Activated naive CD4-positive, alpha-beta T cell treated with anti-CD3 and anti-CD28 coated beads, Interleukin-2, amount 50 U/mL, for 24 hours (primary cell): ENCODE data around the gene MGAT3.
A peak's percentile ranks its signal among the peaks of the same experiment; 100 is the strongest.

ENCODE experiments used
- H3K27ac Mint-ChIP-seq: one replicate; pipeline ENCODE4 v1.8.0; 2021; ENCODE audit warnings: mild to moderate bottlenecking, mixed read lengths
- H3K27me3 Mint-ChIP-seq: one replicate; pipeline ENCODE4 v1.8.0; 2021; ENCODE audit warnings: mixed read lengths
- H3K36me3 Mint-ChIP-seq: one replicate; pipeline ENCODE4 v1.8.0; 2021; ENCODE audit warnings: mixed read lengths
- H3K4me1 Mint-ChIP-seq: one replicate; pipeline ENCODE4 v1.8.0; 2021; ENCODE audit warnings: mixed read lengths
- H3K4me3 Mint-ChIP-seq: one replicate; pipeline ENCODE4 v1.8.0; 2021; ENCODE audit warnings: mild to moderate bottlenecking, mixed read lengths
- H3K9me3 Mint-ChIP-seq: one replicate; pipeline ENCODE4 v1.8.0; 2021; ENCODE audit warnings: mixed read lengths

Gene MGAT3

DNA sequence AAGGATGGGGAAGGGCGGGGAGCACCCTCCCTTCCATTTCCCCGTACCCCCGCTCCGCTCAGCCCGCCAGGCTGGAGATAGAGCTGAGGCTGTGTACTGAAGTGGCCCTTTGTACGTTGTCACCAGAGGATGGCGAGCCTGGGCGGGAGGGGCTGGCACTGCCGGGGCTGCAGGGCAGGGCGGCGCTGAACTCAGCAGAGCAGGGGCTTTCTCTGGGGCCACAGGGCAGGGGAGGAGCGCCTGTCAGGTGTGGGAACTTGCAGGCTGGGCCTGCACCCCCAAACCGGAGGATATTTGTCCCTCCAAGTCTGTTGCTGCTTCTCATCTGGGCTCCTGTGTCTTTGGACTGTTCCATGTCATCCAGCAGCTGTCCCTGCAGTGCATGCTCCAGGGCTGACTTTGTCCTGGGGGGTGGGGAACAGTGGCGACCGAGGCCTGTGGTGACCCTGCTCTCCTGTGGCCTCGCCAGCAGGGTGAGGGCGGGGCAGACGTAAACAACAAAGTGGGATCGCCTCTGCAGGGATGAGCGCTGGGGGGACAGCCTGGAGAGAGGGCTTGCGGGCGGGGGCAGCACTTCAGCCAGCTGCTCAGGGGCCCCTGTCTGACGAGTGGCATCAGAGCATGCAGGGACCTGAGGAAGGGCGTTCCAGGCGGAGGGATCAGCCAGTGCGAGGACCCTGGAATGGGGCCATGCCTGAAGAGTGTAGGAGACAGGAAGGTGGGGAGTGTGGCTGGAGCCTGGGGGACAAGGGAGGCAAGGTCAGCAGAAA is 13.1 kb downstream of the MGAT3 start:
- H3K36me3 Mint-ChIP-seq, result no peaks in the 10 kb centered on the region
- no peaks in the 10 kb centered on the region for H3K9me3 Mint-ChIP-seq
- no peak overlapping the region for H3K4me3 Mint-ChIP-seq
- peak overlapping the region; percentile 35 for H3K27ac Mint-ChIP-seq
- no peaks in the 10 kb centered on the region for H3K27me3 Mint-ChIP-seq
- peaks cover 16% of the 10 kb centered on the region for H3K4me1 Mint-ChIP-seq

- Mint-ChIP-seq H3K27ac (no peak overlapping the region), H3K9me3 (no peaks in the 10 kb centered on the region), H3K27me3 (no peaks in the 10 kb centered on the region), H3K36me3 (no peaks in the 10 kb centered on the region), H3K4me1 (peaks cover 16% of the 10 kb centered on the region), H3K4me3 (no peak overlapping the region)
Measured at GRCh38 chr22:39470451-39471291, 13.9 kb downstream of the MGAT3 start.

DNA sequence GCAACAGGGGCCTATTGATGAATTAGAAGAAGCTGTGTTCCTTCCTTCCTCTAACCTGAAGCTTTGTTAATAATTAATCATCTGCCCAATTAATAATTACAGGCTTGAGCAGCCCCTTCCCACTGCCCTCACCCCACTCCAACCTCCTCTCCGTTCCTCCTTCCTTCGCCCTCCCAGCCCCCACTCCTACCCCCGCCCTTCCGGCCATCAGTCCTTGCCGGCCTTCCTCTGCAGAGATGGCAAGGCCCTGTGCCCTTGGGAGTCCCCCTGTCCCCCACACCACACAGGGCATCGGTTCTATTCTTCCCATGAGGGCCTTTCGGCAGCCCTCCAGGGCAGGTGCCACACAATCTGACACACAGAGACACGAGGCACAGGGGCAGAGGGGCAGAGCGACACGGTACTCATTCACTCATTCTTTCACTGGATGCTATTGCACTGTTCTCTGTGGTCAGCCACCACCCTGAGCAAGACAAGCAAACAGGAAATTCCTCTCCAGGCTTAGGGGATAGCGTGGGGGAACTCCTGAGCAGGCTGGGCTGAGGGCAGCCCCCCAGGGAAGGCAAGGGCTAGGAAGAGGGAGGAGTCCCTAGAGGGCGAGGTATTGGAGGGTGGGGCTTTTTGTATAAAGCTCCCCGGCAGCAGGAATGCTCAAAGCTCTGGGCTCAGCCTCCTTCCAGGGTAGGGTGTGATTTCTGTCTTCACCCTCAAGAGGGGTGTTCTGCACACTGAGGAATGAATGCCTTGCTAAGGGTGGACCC is 14.7 kb downstream of the MGAT3 start:
- no peak overlapping the region for H3K27ac Mint-ChIP-seq

GRCh38 chr22:39472570-39473556 is 16.1 kb downstream of the MGAT3 start:
- Mint-ChIP-seq H3K27ac (no peak overlapping the region), H3K27me3 (no peaks in the 10 kb centered on the region), H3K4me3 (no peak overlapping the region), H3K4me1 (peaks cover 16% of the 10 kb centered on the region), H3K36me3 (no peaks in the 10 kb centered on the region), H3K9me3 (no peaks in the 10 kb centered on the region)

More for the DNA sequence above, 14.7 kb downstream of the MGAT3 start:
- no peak overlapping the region for H3K4me3 Mint-ChIP-seq
- H3K4me1 Mint-ChIP-seq, result peaks cover 16% of the 10 kb centered on the region
- no peaks in the 10 kb centered on the region for H3K27me3 Mint-ChIP-seq
- H3K36me3 Mint-ChIP-seq, result no peaks in the 10 kb centered on the region
- H3K9me3 Mint-ChIP-seq, result no peaks in the 10 kb centered on the region

DNA sequence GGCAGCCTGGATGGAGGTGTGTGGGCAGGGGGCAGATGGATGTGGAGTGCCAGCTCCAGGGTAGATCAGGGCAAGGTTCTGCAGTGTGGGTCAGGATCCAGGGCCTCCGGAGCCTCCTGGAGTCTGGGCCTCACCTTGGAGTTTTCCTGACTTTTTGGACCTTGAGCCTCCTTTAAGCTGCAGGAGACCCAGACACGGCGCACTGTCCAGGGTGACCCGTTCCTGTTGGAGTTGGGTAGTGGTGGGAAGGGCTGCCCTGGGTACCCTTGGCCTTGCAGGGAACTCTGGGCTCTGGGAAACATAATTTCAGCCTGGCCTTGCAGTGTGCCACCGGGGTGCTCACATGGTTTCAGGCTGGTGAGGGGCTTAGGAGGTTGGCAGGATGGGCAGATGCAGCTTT is 17.0 kb downstream of the MGAT3 start:
- H3K27ac Mint-ChIP-seq, result no peak overlapping the region
- H3K27me3 Mint-ChIP-seq, result no peaks in the 10 kb centered on the region
- no peaks in the 10 kb centered on the region for H3K9me3 Mint-ChIP-seq
- peaks cover 16% of the 10 kb centered on the region for H3K4me1 Mint-ChIP-seq
- no peak overlapping the region for H3K4me3 Mint-ChIP-seq
- H3K36me3 Mint-ChIP-seq, result no peaks in the 10 kb centered on the region

GRCh38 chr22:39474351-39475111 is 17.7 kb downstream of the MGAT3 start:
- H3K27me3 Mint-ChIP-seq, result no peaks in the 10 kb centered on the region
- H3K36me3 Mint-ChIP-seq, result no peaks in the 10 kb centered on the region
- H3K27ac Mint-ChIP-seq, result no peak overlapping the region
- H3K9me3 Mint-ChIP-seq, result no peaks in the 10 kb centered on the region
- H3K4me3 Mint-ChIP-seq, result no peak overlapping the region
- peaks cover 16% of the 10 kb centered on the region for H3K4me1 Mint-ChIP-seq

- no peak overlapping the region for H3K27ac Mint-ChIP-seq
- no peaks in the 10 kb centered on the region for H3K9me3 Mint-ChIP-seq
- no peaks in the 10 kb centered on the region for H3K36me3 Mint-ChIP-seq
- peaks cover 16% of the 10 kb centered on the region for H3K4me1 Mint-ChIP-seq
- H3K4me3 Mint-ChIP-seq, result no peak overlapping the region
- H3K27me3 Mint-ChIP-seq, result no peaks in the 10 kb centered on the region
Measured at GRCh38 chr22:39475337-39475736, 18.5 kb downstream of the MGAT3 start.

DNA sequence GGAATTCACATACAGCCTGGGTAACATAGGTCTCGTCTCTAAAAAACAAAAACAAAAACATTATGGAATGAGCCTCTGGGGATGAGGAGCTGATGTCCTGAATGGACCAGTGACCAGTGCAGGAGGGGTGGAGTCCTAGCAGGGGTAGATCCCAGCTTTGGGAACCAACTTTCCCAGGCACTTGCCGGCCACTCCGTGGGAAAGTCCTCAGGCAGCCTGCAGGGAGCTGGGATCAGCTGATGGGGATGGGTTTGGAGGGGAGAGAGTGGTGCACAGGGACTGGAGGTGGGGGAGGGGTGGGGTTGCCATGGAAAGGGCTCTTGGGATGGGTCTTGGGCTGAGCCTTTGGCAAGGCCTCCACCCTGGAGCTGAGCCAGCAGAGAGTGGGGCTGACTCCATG is 19.1 kb downstream of the MGAT3 start:
- no peaks in the 10 kb centered on the region for H3K9me3 Mint-ChIP-seq
- no peaks in the 10 kb centered on the region for H3K36me3 Mint-ChIP-seq
- H3K27ac Mint-ChIP-seq, result peak overlapping the region; percentile 79
- H3K4me1 Mint-ChIP-seq, result peaks cover 16% of the 10 kb centered on the region
- no peaks in the 10 kb centered on the region for H3K27me3 Mint-ChIP-seq
- H3K4me3 Mint-ChIP-seq, result no peak overlapping the region

DNA sequence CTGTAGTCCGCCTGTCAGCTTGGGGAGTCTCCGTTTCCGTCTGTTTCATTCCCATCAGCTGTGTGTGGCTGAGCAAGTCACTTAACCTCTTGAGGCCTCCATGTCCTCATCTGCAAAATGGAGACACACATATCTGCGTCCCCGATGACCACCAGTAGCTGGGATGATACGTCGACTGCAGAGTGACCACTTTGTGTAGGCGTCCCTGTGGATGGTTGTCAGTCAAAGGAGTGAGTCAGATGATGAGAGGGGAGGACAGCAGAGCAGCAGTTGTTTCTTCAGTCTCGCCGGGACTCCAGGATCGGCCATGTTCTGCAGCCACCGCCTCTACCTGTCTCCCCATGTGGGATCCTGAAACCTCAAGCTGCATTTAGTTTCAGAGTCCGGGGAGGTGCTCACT is 19.9 kb downstream of the MGAT3 start:
- Mint-ChIP-seq H3K4me1 (peaks cover 11% of the 10 kb centered on the region), H3K27me3 (no peaks in the 10 kb centered on the region), H3K36me3 (no peaks in the 10 kb centered on the region), H3K27ac (no peak overlapping the region), H3K4me3 (no peak overlapping the region), H3K9me3 (no peaks in the 10 kb centered on the region)

DNA sequence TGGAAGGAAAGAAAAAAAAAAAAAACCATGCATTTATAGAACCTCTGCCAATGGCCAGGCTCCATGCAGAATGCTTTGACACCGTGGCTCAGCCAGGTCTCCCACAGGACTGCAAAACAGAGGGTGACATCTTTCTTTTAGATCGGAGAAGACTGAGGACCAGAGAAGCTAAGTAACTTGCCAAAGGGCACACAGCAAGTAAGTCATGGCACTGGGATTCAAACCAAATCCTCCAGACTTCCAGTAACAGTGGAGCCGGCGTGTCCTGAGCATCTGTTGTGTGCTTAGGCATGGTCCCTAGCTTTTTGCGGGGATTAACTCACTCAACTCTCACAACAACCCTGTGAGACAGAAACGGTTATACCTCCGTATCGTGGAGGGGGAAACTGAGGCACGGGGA is 20.7 kb downstream of the MGAT3 start:
- no peaks in the 10 kb centered on the region for H3K9me3 Mint-ChIP-seq
- H3K4me1 Mint-ChIP-seq, result peaks cover 4% of the 10 kb centered on the region
- H3K27ac Mint-ChIP-seq, result no peak overlapping the region
- no peaks in the 10 kb centered on the region for H3K36me3 Mint-ChIP-seq
- no peaks in the 10 kb centered on the region for H3K27me3 Mint-ChIP-seq
- H3K4me3 Mint-ChIP-seq, result no peak overlapping the region

DNA sequence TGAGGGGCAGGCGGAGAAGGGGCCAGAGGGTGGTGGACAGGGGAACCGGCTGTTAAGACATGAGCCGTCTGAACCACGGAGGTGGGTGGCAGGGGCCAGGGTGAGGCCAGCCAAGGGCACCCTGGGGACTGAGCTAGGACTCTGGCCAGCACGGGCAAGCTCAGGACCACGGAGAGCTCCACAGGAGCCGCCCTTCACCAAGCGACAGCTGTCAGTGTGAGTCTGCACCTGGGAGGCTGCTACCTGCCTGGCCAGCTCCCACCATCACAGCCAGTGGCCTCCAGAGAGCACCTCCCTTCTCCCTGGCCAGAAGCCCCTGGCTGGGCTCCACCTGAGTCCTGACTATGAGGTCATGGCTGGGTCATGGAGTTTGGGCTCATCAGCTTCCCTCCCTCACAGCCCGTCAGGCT is 21.6 kb downstream of the MGAT3 start:
- Mint-ChIP-seq H3K9me3 (no peaks in the 10 kb centered on the region), H3K27ac (no peak overlapping the region), H3K27me3 (no peaks in the 10 kb centered on the region), H3K4me1 (no peaks in the 10 kb centered on the region), H3K4me3 (no peak overlapping the region), H3K36me3 (no peaks in the 10 kb centered on the region)

DNA sequence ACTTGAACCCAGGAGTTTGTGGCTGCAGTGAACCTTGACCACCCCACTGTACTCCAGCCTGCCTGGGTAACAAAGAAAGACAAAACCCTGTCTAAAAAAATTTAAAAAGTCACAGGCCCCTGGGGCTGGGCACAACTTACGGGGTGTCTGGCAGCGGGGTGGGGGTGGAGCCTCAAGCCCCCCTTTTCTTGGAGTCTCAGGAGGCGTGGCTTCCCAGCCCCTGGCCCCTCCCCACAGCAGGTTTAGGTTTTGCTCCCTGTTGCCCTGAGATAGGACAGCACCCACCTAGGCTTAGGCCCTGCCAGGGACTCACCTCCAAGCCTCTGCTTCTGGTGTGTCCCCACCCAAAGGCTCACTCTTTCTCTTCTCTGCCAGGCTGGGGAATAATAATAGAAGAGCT is 22.4 kb downstream of the MGAT3 start:
- no peaks in the 10 kb centered on the region for H3K36me3 Mint-ChIP-seq
- no peaks in the 10 kb centered on the region for H3K4me1 Mint-ChIP-seq
- H3K27ac Mint-ChIP-seq, result no peak overlapping the region
- H3K9me3 Mint-ChIP-seq, result no peaks in the 10 kb centered on the region
- no peaks in the 10 kb centered on the region for H3K27me3 Mint-ChIP-seq
- no peak overlapping the region for H3K4me3 Mint-ChIP-seq

DNA sequence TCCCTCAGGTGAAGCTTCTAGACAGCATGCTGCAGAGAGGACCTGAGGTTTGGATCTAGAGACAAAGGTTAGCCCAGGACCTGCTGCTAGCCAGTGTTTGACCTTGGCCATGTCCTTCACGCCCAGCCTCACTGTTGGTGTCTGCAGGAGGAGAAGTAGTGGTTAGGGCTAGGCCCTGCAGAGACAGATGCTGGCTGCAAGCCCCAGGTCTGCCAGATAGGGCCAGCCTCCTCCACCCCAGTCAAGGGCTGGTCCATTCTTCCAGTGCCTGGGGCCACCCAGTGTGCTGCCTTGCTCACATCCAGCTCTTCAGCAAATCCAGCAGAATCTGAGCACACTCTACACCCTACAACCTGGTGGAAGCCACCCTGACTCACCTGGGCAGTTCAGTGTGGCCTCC is 23.7 kb downstream of the MGAT3 start:
- no peaks in the 10 kb centered on the region for H3K27me3 Mint-ChIP-seq
- no peak overlapping the region for H3K27ac Mint-ChIP-seq
- H3K9me3 Mint-ChIP-seq, result no peaks in the 10 kb centered on the region

DNA sequence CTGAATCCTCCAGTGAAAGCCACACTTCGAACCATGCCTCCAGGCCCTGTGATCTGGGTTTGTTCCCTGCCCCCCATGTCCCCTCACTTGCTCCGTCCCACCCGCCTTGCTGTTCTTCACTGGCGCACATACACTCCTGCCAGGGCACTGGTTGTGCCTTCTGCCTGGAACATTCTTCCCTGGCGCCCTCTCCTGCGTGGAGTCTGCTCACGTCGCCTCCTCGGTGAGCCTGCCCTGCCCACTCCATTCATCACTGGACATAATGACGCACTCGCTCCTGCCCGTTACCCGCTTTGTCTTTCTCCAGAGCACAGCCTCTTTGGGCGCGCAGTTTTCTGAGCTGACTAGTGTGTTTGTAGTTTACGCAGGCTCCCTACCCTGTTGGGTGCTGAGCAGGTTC is 24.2 kb downstream of the MGAT3 start:
- Mint-ChIP-seq H3K4me3 (no peak overlapping the region), H3K9me3 (no peaks in the 10 kb centered on the region), H3K36me3 (no peaks in the 10 kb centered on the region), H3K27me3 (no peaks in the 10 kb centered on the region), H3K27ac (no peak overlapping the region), H3K4me1 (no peaks in the 10 kb centered on the region)

More for the DNA sequence above, 23.7 kb downstream of the MGAT3 start:
- H3K4me1 Mint-ChIP-seq, result no peaks in the 10 kb centered on the region
- no peak overlapping the region for H3K4me3 Mint-ChIP-seq
- H3K36me3 Mint-ChIP-seq, result no peaks in the 10 kb centered on the region
